Mesothelial cell of epicardium (in vitro differentiated cells): ENCODE measurements around the gene TRAPPC10. TPM values are rescaled to one million over a fixed set of nuclear protein-coding genes. Genes with fewer than 3 reads are reported as not detected.
"Not testable (repeated sequence)": the region's sequence is repeated elsewhere in the genome, so short reads cannot be mapped to it uniquely, and the experiment has no call there.

ENCODE experiments used
- DNase-seq, 2 experiments: peaks; one replicate each; pipeline ENCODE4 v3.0.0; 2021; ENCODE audit warnings: low spot score in 2 of 2; ENCODE audit not compliant: unreplicated experiment in 2 of 2
- H3K27ac Mint-ChIP-seq: 2 replicates; pipeline ENCODE4 v1.8.0; 2021; ENCODE audit warnings: mixed read lengths
- H3K27me3 Mint-ChIP-seq: 2 replicates; pipeline ENCODE4 v1.8.0; 2021; ENCODE audit warnings: low read depth, mixed read lengths
- H3K36me3 Mint-ChIP-seq: 2 replicates; pipeline ENCODE4 v1.8.0; 2021; ENCODE audit warnings: mixed read lengths
- H3K4me1 Mint-ChIP-seq: 2 replicates; pipeline ENCODE4 v1.8.0; 2021; ENCODE audit warnings: mixed read lengths
- H3K4me3 Mint-ChIP-seq: 2 replicates; pipeline ENCODE4 v1.8.0; 2021; ENCODE audit warnings: mild to moderate bottlenecking, moderate library complexity, mixed read lengths
- H3K9me3 Mint-ChIP-seq: 2 replicates; pipeline ENCODE4 v1.8.0; 2021; ENCODE audit warnings: mixed read lengths
- total RNA-seq: library from RNA; stranded (reverse); gene quantifications from 3 replicates; pipeline ENCODE4 v1.2.1, GENCODE V29; 2021
- TF ChIP-seq, protein P1 (sequence below): fragments of 200-600 bp; sonication (generic); IDR thresholded peaks from one replicate; pipeline ENCODE4 v1.5.0; 2021; ENCODE audit warnings: antibody characterized with exemption; ENCODE audit not compliant: unreplicated experiment

Gene TRAPPC10
- total RNA-seq, 1 donor from 2014 or later = 34.5 TPM

DNA sequence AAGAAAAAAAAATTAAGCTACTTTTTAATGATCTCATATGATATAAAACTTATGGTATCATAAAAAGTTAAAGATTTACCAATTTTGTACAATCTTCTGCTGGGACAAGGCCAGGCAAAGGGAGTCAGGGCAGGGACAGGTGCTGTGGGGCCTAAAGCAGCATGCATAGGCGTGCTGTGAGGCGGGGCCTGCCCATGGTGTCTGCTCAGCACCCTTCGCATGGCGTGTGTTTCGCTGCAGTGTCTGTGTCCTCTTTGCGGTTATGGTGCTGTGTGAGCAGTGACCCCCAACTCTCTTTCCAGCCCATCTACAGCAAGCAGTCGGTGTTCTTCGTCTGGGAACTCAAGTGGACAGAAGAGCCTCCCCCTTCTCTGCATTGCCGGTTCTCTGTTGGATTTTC is 81.7 kb downstream of the TRAPPC10 start:
- H3K4me1 Mint-ChIP-seq = peaks cover 5% of the 10 kb centered on the region
- H3K4me3 Mint-ChIP-seq = no peak overlapping the region
- H3K27me3 Mint-ChIP-seq = no peaks in the 10 kb centered on the region
- H3K9me3 Mint-ChIP-seq = no peaks in the 10 kb centered on the region
- peaks cover 24% of the 10 kb centered on the region for H3K36me3 Mint-ChIP-seq
- DNase-seq = peak in 1 of 2 experiments; percentile 20
- H3K27ac Mint-ChIP-seq = no peak overlapping the region
- TF ChIP-seq, protein P1, sequence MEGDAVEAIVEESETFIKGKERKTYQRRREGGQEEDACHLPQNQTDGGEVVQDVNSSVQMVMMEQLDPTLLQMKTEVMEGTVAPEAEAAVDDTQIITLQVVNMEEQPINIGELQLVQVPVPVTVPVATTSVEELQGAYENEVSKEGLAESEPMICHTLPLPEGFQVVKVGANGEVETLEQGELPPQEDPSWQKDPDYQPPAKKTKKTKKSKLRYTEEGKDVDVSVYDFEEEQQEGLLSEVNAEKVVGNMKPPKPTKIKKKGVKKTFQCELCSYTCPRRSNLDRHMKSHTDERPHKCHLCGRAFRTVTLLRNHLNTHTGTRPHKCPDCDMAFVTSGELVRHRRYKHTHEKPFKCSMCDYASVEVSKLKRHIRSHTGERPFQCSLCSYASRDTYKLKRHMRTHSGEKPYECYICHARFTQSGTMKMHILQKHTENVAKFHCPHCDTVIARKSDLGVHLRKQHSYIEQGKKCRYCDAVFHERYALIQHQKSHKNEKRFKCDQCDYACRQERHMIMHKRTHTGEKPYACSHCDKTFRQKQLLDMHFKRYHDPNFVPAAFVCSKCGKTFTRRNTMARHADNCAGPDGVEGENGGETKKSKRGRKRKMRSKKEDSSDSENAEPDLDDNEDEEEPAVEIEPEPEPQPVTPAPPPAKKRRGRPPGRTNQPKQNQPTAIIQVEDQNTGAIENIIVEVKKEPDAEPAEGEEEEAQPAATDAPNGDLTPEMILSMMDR = no peak

DNA sequence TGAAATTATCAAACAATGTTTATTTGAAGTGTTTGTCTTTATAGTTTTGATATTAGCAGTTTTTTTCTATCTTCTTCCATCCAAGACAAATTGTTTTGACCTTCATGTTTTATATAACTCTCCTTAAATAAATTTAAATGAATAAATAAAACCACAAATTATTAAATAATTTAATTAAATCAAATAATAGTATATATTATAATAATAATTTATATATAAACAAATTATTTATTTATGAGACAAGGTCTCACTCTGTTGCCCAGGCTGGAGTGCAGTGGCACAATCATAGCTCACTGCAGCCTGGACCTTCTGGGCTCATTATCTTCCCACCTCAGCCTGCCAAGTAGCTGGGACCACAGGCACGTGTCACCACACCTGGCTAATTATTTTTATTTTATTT is 82.7 kb downstream of the TRAPPC10 start:
- DNase-seq = peak in 1 of 2 experiments; percentile 17
- peaks cover 5% of the 10 kb centered on the region for H3K4me1 Mint-ChIP-seq
- H3K36me3 Mint-ChIP-seq = peaks cover 15% of the 10 kb centered on the region
- no peaks in the 10 kb centered on the region for H3K27me3 Mint-ChIP-seq
- TF ChIP-seq, protein P1 = no peak
- no peaks in the 10 kb centered on the region for H3K9me3 Mint-ChIP-seq
- no peak overlapping the region for H3K4me3 Mint-ChIP-seq
- no peak overlapping the region for H3K27ac Mint-ChIP-seq

DNA sequence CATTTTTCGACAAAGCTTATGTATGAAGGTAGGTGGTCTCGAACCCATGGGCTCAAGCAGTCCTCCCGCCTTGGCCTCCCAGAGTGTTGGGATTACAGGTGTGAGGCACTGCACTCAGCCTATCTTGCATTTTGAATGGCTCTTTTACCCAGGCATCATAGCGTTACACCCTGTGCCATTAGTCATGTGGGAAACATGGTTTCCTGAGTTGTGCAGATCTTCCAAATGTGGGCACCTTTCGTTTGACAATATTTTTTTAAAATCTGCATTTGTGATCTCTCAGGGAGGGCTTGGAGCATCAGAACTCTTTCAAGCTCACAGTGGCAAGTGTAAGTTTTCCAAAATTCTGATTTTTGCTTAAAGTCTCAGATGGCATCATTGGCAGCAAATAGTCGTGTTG is 86.4 kb downstream of the TRAPPC10 start:
- not testable (repeated sequence) for H3K4me3 Mint-ChIP-seq, DNase-seq, H3K36me3 Mint-ChIP-seq, H3K9me3 Mint-ChIP-seq, H3K27ac Mint-ChIP-seq, H3K4me1 Mint-ChIP-seq, H3K27me3 Mint-ChIP-seq

DNA sequence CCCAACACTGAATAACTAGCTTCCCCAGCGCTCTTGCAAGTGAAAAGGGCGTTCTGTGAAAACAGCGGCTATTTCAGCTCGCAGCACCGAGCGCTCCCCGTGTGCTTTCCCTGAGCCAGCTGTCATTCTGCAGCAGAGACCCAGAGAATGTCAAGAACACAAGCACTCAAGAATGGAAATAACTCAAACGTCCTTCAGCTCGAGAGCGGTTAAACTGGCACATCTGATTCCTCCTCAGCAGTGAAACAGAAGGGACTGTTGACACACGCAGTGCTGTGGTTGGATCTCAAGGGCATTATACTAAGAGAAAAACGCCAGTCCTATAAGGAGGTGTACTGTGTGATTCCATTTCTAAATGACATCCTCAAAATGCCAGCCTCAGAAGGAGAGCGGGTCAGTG is 86.9 kb downstream of the TRAPPC10 start:
- not testable (repeated sequence) for H3K4me3 Mint-ChIP-seq, H3K27me3 Mint-ChIP-seq, H3K36me3 Mint-ChIP-seq, DNase-seq, H3K27ac Mint-ChIP-seq, H3K4me1 Mint-ChIP-seq, H3K9me3 Mint-ChIP-seq

DNA sequence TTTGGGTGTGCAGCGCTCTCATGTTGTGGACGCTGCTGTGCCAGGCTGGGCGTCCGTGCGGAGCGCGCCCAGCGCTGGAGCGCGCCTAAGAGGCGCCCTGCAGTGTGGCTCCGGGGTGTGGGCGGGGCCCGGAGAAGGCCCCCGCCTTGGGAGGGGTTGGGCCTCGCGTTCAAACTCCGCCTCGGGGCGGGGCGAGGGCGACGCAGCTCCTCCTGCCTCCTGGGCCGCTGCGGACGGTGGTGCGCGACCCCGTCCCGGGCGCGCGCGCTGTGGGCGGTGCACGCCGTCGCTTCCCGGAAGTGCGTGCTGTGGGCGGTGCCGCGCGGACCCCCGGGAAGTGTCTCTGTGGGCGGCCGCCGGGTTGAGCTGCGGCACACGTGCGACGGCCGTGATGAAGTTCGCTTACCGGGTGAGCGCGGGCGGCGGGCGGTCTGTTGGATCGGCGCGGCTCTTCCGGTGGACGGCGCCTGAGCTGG is 95.0 kb downstream of the TRAPPC10 start, which contains the start of gene PWP2:
TSS of gene PWP2 (plus strand) at position 374 of the 476 bp plus-strand sequence. CDS start at position 392, 18 bp downstream.
- H3K4me3 Mint-ChIP-seq, H3K9me3 Mint-ChIP-seq, H3K4me1 Mint-ChIP-seq, H3K27ac Mint-ChIP-seq, H3K27me3 Mint-ChIP-seq, H3K36me3 Mint-ChIP-seq: not testable (repeated sequence)
- DNase-seq = peak in 1 of 2 experiments; percentile 34

DNA sequence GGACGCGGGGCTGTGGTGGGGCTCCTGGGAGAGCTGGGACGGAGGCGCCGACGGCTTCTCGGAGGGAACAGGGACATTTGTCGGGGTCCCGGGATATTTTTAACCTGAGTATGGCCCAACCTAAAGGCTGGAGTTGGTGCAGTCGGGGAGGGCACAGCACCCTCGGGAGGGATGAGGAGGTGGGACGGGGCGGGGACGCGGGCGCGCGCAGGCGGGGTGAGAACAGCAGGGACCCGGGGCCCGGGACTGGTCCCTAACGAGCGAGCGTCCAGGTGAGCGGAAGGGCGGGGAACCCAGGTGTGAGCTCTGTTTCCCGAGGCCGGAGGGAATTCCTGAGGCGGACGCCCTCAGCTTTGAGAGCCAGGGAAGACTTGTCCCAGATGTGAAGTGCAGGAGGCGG is 95.5 kb downstream of the TRAPPC10 start:
- H3K4me3 Mint-ChIP-seq = not testable (repeated sequence)

DNA sequence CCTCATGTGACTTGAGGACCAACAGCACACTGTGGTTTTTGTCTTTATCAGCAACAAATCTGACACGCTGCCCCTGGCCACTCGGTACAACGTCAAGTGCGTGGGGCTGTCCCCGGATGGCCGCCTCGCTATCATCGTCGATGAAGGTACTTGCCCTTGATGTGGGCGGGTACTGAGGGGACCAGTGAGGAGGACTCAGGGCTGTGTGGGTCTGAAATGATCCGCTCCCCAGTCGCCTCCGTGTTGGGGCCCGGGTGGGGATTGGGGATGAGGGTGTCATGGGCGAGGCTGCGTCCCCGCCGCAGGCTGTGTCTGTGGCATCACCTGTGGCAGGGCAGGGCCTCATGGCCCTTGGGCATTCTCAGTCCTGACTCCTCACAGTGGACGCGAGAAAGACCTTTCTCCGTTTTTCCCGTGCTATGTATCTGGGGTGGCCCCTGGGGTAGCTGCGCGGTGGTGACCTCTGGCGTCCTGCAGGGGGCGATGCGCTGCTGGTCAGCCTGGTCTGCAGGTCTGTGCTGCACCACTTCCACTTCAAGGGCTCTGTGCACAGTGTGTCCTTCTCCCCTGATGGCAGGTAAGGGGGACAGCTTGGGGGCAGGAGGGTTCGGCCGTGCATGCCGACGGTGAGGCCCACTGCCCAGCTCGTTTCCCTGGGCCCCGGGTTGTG is 101.7 kb downstream of the TRAPPC10 start:
- H3K27ac Mint-ChIP-seq, H3K4me1 Mint-ChIP-seq, H3K9me3 Mint-ChIP-seq, H3K36me3 Mint-ChIP-seq, DNase-seq, H3K4me3 Mint-ChIP-seq, H3K27me3 Mint-ChIP-seq: not testable (repeated sequence)

More for the DNA sequence above, 95.5 kb downstream of the TRAPPC10 start:
- not testable (repeated sequence) for H3K27ac Mint-ChIP-seq, H3K27me3 Mint-ChIP-seq, H3K4me1 Mint-ChIP-seq, H3K36me3 Mint-ChIP-seq, H3K9me3 Mint-ChIP-seq, DNase-seq

DNA sequence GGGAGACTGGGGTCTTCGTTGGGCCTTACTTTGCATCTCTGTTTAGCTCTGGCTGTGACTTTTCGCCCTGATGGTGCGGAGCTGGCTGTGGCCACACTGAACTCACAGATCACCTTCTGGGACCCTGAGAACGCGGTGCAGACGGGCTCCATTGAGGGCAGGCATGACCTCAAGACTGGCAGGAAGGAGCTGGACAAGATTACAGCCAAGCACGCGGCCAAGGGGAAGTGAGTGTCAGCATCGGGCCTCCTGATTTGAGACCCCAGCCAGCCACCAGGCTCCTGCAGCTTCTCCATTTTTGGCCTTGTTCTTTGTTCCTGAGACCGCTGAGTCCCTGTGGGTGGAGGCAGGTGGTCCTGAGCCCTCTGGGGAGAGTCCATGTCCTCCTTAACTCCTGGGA is 110.0 kb downstream of the TRAPPC10 start:
- H3K4me1 Mint-ChIP-seq, H3K36me3 Mint-ChIP-seq, H3K27ac Mint-ChIP-seq, H3K4me3 Mint-ChIP-seq, H3K27me3 Mint-ChIP-seq, DNase-seq, H3K9me3 Mint-ChIP-seq: not testable (repeated sequence)

DNA sequence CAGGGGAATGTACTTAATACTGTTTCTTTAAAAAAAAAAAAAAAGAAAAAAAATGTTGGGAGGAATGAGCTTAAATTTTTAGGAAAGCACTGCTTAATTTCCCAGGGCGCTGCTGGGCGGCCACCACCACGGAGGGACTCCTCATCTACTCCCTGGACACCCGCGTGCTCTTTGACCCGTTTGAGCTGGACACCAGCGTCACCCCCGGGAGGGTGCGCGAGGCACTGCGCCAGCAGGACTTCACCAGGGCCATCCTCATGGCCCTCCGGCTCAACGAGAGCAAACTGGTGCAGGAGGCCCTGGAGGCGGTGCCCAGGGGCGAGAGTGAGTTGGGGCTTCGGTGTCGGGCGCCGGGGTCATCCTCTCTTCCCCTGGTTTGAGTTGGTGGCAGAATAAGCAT is 115.7 kb downstream of the TRAPPC10 start:
- H3K9me3 Mint-ChIP-seq, H3K27ac Mint-ChIP-seq, DNase-seq, H3K4me1 Mint-ChIP-seq, H3K36me3 Mint-ChIP-seq, H3K4me3 Mint-ChIP-seq, H3K27me3 Mint-ChIP-seq: not testable (repeated sequence)

DNA sequence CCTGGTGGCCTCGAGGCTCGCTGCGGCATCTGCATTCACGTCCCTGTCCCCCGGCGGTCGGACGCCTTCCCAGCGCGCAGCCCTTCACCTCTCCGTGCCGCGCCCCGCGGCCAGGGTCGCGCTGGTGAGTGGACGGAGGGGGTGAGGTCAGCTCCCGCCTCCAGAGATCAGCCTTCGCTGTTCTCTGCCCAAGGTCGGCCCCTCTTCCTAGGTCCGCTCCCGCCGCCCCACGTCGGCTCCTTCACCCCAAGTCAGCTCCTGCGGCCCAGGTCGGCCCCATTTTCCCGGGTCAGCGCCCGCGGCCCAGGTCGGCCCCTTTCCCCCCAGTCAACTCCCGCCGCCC is 121.6 kb downstream of the TRAPPC10 start:
- H3K4me3 Mint-ChIP-seq, H3K4me1 Mint-ChIP-seq, H3K9me3 Mint-ChIP-seq, H3K27me3 Mint-ChIP-seq, DNase-seq, H3K36me3 Mint-ChIP-seq, H3K27ac Mint-ChIP-seq: not testable (repeated sequence)

DNA sequence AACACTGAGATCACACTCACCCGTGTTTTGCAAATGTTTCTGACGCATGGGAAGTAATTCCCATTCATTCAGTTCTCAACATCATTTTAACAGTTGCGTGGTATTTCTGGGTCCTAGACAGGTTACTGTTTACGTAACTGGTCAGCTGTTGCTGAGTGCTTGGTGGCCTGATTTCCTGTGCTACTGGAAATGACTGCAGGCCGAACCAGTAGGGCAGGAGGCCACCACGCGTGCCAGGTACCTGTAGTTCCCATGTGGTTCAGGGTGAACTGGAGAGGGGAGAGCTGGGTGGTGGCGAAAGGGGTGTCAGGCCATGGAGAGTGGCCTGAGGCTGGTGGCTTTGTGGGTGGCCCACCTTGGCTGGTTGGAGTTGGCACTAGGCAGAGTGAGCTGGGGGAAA is 122.6 kb downstream of the TRAPPC10 start:
- H3K27me3 Mint-ChIP-seq, H3K4me3 Mint-ChIP-seq, H3K36me3 Mint-ChIP-seq, H3K4me1 Mint-ChIP-seq, H3K27ac Mint-ChIP-seq, H3K9me3 Mint-ChIP-seq, DNase-seq: not testable (repeated sequence)

DNA sequence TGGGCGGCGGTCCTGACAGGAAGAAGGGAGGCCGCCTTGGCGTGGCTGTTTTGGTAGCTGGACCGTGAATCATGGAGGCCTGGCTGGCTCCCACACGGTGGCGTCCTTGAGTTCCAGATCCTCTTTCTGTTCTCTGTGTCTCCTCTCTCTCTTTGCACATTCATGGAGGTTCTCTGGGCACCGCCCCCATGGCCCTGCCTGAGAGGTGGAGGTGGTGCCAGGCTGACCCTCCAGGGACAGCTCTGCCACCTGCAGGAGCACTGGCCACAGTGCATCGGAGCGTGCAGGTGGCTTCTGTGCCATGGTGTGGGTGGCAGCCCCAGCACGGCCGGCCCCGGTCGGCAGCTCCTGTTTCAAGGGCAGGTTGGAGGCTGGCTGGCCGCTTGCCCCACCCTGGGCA is 125.9 kb downstream of the TRAPPC10 start:
- not testable (repeated sequence) for H3K9me3 Mint-ChIP-seq, DNase-seq

More for the DNA sequence above, 125.9 kb downstream of the TRAPPC10 start:
- not testable (repeated sequence) for H3K4me1 Mint-ChIP-seq, H3K4me3 Mint-ChIP-seq, H3K27ac Mint-ChIP-seq, H3K27me3 Mint-ChIP-seq, H3K36me3 Mint-ChIP-seq
